Neutrophil (primary cell): Measurements from ENCODE around the gene PRDX2.
"Not testable (repeated sequence)": the region's sequence is repeated elsewhere in the genome, so short reads cannot be mapped to it uniquely, and the experiment has no call there.

ENCODE experiments used
- H3K27ac ChIP-seq: fragments of 200-600 bp; sonication (generic); 2 replicates; pipeline ENCODE4 v1.5.1; 2016; ENCODE audit warnings: mild to moderate bottlenecking, moderate library complexity
- H3K27me3 ChIP-seq: fragments of 200-600 bp; sonication (generic); 2 replicates; pipeline ENCODE4 v1.6.0; 2016; ENCODE audit warnings: mild to moderate bottlenecking
- H3K36me3 ChIP-seq: fragments of 200-600 bp; sonication (generic); 2 replicates; pipeline ENCODE4 v1.5.1; 2017
- H3K4me1 ChIP-seq, 2 experiments: fragments of 200-600 bp in 1 of 2; sonication (generic) in 1 of 2; 1 replicate in 1 of 2; 2 replicates in 1 of 2; pipeline versions ENCODE4 v1.5.1 to v1.6.1; 2013 to 2016; ENCODE audit warnings: low read depth in 1 of 2, low read length in 1 of 2, mild to moderate bottlenecking in 1 of 2, moderate library complexity in 1 of 2; ENCODE audit not compliant: control insufficient read depth in 1 of 2, insufficient read depth in 1 of 2
- H3K4me3 ChIP-seq, 2 experiments: fragments of 200-600 bp in 1 of 2; sonication (generic) in 1 of 2; 1 replicate in 1 of 2; 2 replicates in 1 of 2; pipeline ENCODE4 v1.5.1; 2013 to 2016; ENCODE audit warnings: low read depth in 1 of 2, low read length in 1 of 2, mild to moderate bottlenecking in 1 of 2, moderate library complexity in 1 of 2
- H3K9me3 ChIP-seq: fragments of 200-600 bp; sonication (generic); 2 replicates; pipeline ENCODE4 v1.5.1; 2016
- CTCF ChIP-seq: fragments of 200-600 bp; sonication (generic); IDR thresholded peaks from 2 replicates; pipeline ENCODE4 v1.5.1; 2016; ENCODE audit warnings: antibody characterized with exemption

The PRDX2 gene

DNA sequence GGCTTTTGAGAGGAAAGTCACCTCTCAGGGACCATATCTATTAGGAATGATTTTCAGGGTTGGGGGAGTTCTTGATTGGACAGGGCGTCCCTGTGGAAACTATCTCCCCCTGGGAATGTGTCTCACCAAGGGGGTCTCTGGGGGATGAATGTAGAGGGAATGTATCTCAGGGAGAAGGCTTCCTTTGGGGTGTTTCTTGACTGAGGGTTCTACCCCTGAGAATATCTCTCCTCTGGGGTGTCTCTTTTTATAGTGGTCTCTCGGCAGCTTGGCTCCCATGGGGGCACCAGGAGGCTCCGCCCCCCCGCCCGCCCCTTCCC is 31.8 kb upstream of the PRDX2 start:
- Histone ChIP-seq H3K9me3 (no peaks in the 10 kb centered on the region), H3K27me3 (peaks cover 100% of the 10 kb centered on the region), H3K4me1 (peaks cover 0 to 4% of the 10 kb centered on the region in 2 experiments), H3K4me3 (no peak overlapping the region), H3K27ac (no peak overlapping the region), H3K36me3 (no peaks in the 10 kb centered on the region)
- no peak for TF ChIP-seq CTCF

GRCh38 chr19:12828494-12828893 is 26.9 kb upstream of the PRDX2 start:
- TF ChIP-seq CTCF: no peak
- Histone ChIP-seq H3K4me1 (peaks cover 3 to 5% of the 10 kb centered on the region in 2 experiments), H3K36me3 (no peaks in the 10 kb centered on the region), H3K9me3 (no peaks in the 10 kb centered on the region), H3K27ac (no peak overlapping the region), H3K4me3 (no peak overlapping the region), H3K27me3 (peaks cover 96% of the 10 kb centered on the region)

- peaks cover 3 to 5% of the 10 kb centered on the region in 2 experiments for H3K4me1 ChIP-seq
- H3K9me3 ChIP-seq: no peaks in the 10 kb centered on the region
- H3K4me3 ChIP-seq: no peak overlapping the region
- H3K36me3 ChIP-seq: no peaks in the 10 kb centered on the region
- no peak overlapping the region for H3K27ac ChIP-seq
- no peak for TF ChIP-seq CTCF
- peaks cover 66% of the 10 kb centered on the region for H3K27me3 ChIP-seq
These were observed 23.9 kb upstream of the PRDX2 start for GRCh38 chr19:12825254-12826131.

DNA sequence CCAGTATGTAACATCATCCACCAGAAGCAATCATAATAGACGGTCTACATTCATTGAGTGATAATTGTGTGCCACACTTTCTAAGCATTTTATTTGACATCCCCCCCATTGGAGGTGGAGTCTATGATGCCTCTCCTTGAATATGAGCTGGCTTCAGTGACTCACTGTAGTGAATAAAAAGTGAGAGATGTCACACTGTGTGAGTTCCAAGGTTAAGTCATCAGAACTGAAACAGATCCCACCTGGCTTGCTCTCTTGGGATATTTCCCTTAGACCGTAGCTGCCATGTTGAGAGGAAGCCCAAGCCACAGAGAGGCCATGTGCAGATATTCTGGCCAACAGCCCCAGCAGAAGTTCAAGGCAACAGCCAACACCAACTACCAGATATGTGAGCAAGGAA is 20.2 kb upstream of the PRDX2 start:
- no peak for TF ChIP-seq CTCF
- Histone ChIP-seq H3K4me1 (peaks cover 3 to 5% of the 10 kb centered on the region in 2 experiments), H3K9me3 (no peaks in the 10 kb centered on the region), H3K36me3 (no peaks in the 10 kb centered on the region), H3K27me3 (peaks cover 29% of the 10 kb centered on the region), H3K27ac (no peak overlapping the region), H3K4me3 (no peak overlapping the region)

GRCh38 chr19:12817810-12818209 is 16.2 kb upstream of the PRDX2 start:
- H3K36me3 ChIP-seq, H3K27ac ChIP-seq, H3K9me3 ChIP-seq, H3K4me3 ChIP-seq, H3K4me1 ChIP-seq, H3K27me3 ChIP-seq: not testable (repeated sequence)

- not testable (repeated sequence) for H3K9me3 ChIP-seq, H3K4me3 ChIP-seq, H3K27ac ChIP-seq, H3K4me1 ChIP-seq, H3K27me3 ChIP-seq, H3K36me3 ChIP-seq
These were observed 15.6 kb upstream of the PRDX2 start for GRCh38 chr19:12817188-12817587.
